Caco-2 (cell line): ENCODE measurements around the gene TUBB4A. TPM values are rescaled to one million over a fixed set of nuclear protein-coding genes. Genes with fewer than 3 reads are reported as not detected.

Experiments used
- BruUV-seq: library from RNA; stranded (reverse); fragments of 400-500 nt; replicated peaks from 2 replicates; lab custom pipeline; 2021; lab: Mats Ljungman, UMichigan
- CTCF ChIA-PET: fragments of 300-600 bp; sonication (Branson Sonifier 250); formaldehyde crosslinking; loops from one replicate; lab custom pipeline; 2022; ENCODE audit warnings: antibody characterized with exemption; lab: Charles Lee
- POLR2A ChIA-PET: fragments of 300-600 bp; sonication (Branson Sonifier 250); formaldehyde crosslinking; loops from one replicate; lab custom pipeline; 2022; ENCODE audit warnings: antibody characterized with exemption; lab: Charles Lee
- DNase-seq, 2 experiments: peaks; one replicate each; pipeline versions ENCODE4 v3.0.0 to v3.0.0-alpha.2; 2020 to 2022
- H3K27me3 ChIP-seq: replicated peaks from 2 replicates; pipeline ENCODE4 v1.6.0; 2011; ENCODE audit warnings: low read length; ENCODE audit not compliant: control insufficient read depth, insufficient read depth
- H3K36me3 ChIP-seq: 2 replicates; pipeline ENCODE4 v1.5.1; 2011; ENCODE audit warnings: low read length; ENCODE audit not compliant: control insufficient read depth, insufficient read depth
- H3K4me1 ChIP-seq: fragments of 250-450 bp; sonication (Bioruptor Pico); 2 replicates; pipeline ENCODE4 v1.5.1; 2020; ENCODE audit warnings: mild to moderate bottlenecking
- H3K4me3 ChIP-seq: 2 replicates; pipeline ENCODE4 v1.5.1; 2011; ENCODE audit warnings: low read depth, mild to moderate bottlenecking, control low read depth, low read length
- H3K9me3 ChIP-seq: fragments of 250-450 bp; sonication (Bioruptor Pico); 2 replicates; pipeline ENCODE4 v1.5.1; 2020; ENCODE audit warnings: mild to moderate bottlenecking, moderate library complexity
- H3K27ac Mint-ChIP-seq: one replicate; pipeline ENCODE4 v1.8.0; 2022; ENCODE audit warnings: mixed read lengths; ENCODE audit not compliant: unreplicated experiment
- H3K27me3 Mint-ChIP-seq: one replicate; pipeline ENCODE4 v1.8.0; 2022; ENCODE audit warnings: mixed read lengths; ENCODE audit not compliant: insufficient read depth, unreplicated experiment
- H3K36me3 Mint-ChIP-seq: one replicate; pipeline ENCODE4 v1.8.0; 2022; ENCODE audit warnings: mild to moderate bottlenecking, mixed read lengths; ENCODE audit not compliant: insufficient read depth, unreplicated experiment
- H3K4me1 Mint-ChIP-seq: one replicate; pipeline ENCODE4 v1.8.0; 2022; ENCODE audit warnings: low read depth, mixed read lengths; ENCODE audit not compliant: unreplicated experiment
- H3K4me3 Mint-ChIP-seq: one replicate; pipeline ENCODE4 v1.8.0; 2022; ENCODE audit warnings: mild to moderate bottlenecking, moderate library complexity, mixed read lengths; ENCODE audit not compliant: unreplicated experiment
- H3K9me3 Mint-ChIP-seq: one replicate; pipeline ENCODE4 v1.8.0; 2022; ENCODE audit warnings: mixed read lengths; ENCODE audit not compliant: unreplicated experiment
- CTCF ChIP-seq, 2 experiments: fragments of 200-600 bp in 1 of 2; IDR thresholded peaks; 1 replicate in 1 of 2; 2 replicates in 1 of 2; pipeline versions ENCODE4 v1.5.1 to v1.8.0; 2011 to 2022; ENCODE audit warnings: antibody characterized with exemption in 1 of 2, control low read depth in 1 of 2, inconsistent platforms in 1 of 2, low read depth in 1 of 2, low read length in 1 of 2, mild to moderate bottlenecking in 1 of 2, moderate library complexity in 1 of 2; ENCODE audit not compliant: insufficient read depth in 1 of 2, severe bottlenecking in 1 of 2, unreplicated experiment in 1 of 2
- intact Hi-C: fragments of 100-400 bp; cut with micrococcal nuclease; formaldehyde crosslinking; loops from one replicate; pipeline ENCODE4 v1.10.0; 2022; ENCODE audit not compliant: unreplicated experiment
- total RNA-seq: library from RNA; stranded (reverse); gene quantifications from 2 replicates; pipeline ENCODE4 v1.2.3, GENCODE V29; 2022

The TUBB4A gene
- total RNA-seq, 1 experiment from 2014 or later = 6.0 TPM

DNA sequence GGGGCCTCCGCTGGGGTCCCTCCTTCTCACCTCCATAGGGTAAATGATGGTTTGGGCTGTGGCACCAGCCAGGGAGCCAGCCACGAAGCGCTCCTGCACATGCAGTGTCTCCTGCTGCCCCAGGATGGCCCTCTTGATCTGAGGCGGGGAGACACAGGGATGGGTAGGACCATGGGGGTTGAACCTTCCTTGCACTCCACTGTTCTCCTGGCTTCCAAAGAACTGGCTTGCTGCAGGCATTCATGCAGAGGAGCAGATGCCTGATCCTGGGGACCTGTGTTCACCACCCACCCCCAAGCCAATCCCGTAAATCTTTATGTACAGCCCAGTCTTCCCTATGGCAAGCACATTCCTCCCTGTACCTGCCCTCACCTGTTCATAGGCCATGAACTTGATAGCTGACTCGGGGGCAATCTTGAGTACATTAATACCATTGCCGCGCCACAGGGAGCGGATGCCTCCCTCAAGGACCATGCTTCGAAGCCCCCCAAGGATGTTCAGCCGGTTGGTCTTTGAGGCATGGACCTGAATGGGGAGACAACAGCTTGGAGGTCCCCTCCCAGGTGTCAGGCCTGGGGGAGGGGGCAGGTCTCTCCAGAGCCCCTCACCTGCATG lies 48.1 kb downstream of the TUBB4A start:
- H3K9me3 Mint-ChIP-seq = no peaks in the 10 kb centered on the region
- CTCF ChIA-PET = no interaction called here
- H3K4me1 Mint-ChIP-seq = peaks cover 7% of the 10 kb centered on the region
- H3K27me3 ChIP-seq = no peaks in the 10 kb centered on the region
- TF ChIP-seq CTCF (IDR thresholded peaks at IDR 0.05; ENCODE audit: insufficient read depth in 1 of 2, low read depth in 1 of 2, low read length in 1 of 2, severe bottlenecking in 1 of 2, unreplicated experiment in 1 of 2) = no peak
- H3K4me1 ChIP-seq = no peaks in the 10 kb centered on the region
- H3K36me3 ChIP-seq = peaks cover 9% of the 10 kb centered on the region
- DNase-seq = no peak
- POLR2A ChIA-PET = no interaction called here
- peaks cover 5% of the 10 kb centered on the region for H3K9me3 ChIP-seq
- no peaks in the 10 kb centered on the region for H3K27me3 Mint-ChIP-seq
- no peak overlapping the region for H3K27ac Mint-ChIP-seq
- H3K4me3 ChIP-seq = no peak overlapping the region
- no TSS peak for BruUV-seq
- H3K36me3 Mint-ChIP-seq = peaks cover 60% of the 10 kb centered on the region
- H3K4me3 Mint-ChIP-seq = no peak overlapping the region
- intact Hi-C loops = no loop called here

GRCh38 chr19:6452899-6453298 lies 49.2 kb downstream of the TUBB4A start:
- TF ChIP-seq CTCF (IDR thresholded peaks at IDR 0.05; ENCODE audit: insufficient read depth in 1 of 2, low read depth in 1 of 2, low read length in 1 of 2, severe bottlenecking in 1 of 2, unreplicated experiment in 1 of 2) = no peak
- Mint-ChIP-seq H3K27ac (no peak overlapping the region), H3K27me3 (no peaks in the 10 kb centered on the region), H3K4me1 (no peaks in the 10 kb centered on the region), H3K9me3 (no peaks in the 10 kb centered on the region), H3K4me3 (no peak overlapping the region), H3K36me3 (peaks cover 60% of the 10 kb centered on the region)
- intact Hi-C loops = no loop called here
- ChIA-PET POLR2A (interaction anchor here (0.8 kb wide), 1 partner anchor 23 kb away, joined by 3 read pairs; no protein-coding TSS in a partner anchor), CTCF (no interaction called here)
- no peaks in the 10 kb centered on the region for H3K27me3 ChIP-seq
- DNase-seq = no peak
- H3K4me3 ChIP-seq = no peak overlapping the region
- no TSS peak for BruUV-seq
- H3K36me3 ChIP-seq = peaks cover 9% of the 10 kb centered on the region
- peaks cover 5% of the 10 kb centered on the region for H3K9me3 ChIP-seq
- no peaks in the 10 kb centered on the region for H3K4me1 ChIP-seq

DNA sequence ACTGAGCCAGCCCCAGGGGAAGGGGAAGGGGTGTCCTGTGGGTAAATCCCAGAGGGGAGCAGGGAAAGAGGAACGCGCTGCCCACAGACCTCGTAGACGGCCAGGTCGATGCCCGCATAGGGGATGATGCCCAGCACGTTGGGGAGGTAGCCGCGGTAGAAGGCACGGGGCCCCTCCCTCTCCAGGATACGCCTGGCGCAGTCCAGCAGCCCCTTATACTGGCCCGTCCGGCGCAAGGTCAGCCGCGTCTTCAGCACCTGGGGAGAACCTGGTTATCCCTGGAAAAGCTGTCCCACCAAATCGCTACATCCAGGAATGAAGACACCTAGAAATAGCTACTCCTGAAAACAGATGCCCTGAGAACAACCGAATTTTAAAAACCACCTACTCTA lies 49.9 kb downstream of the TUBB4A start:
- Histone ChIP-seq H3K36me3 (peaks cover 8% of the 10 kb centered on the region), H3K4me1 (no peaks in the 10 kb centered on the region), H3K27me3 (no peaks in the 10 kb centered on the region), H3K4me3 (no peak overlapping the region), H3K9me3 (peaks cover 5% of the 10 kb centered on the region)
- POLR2A ChIA-PET = no interaction called here
- H3K27me3 Mint-ChIP-seq = no peaks in the 10 kb centered on the region
- peaks cover 60% of the 10 kb centered on the region for H3K36me3 Mint-ChIP-seq
- TF ChIP-seq CTCF (IDR thresholded peaks at IDR 0.05; ENCODE audit: insufficient read depth in 1 of 2, low read depth in 1 of 2, low read length in 1 of 2, severe bottlenecking in 1 of 2, unreplicated experiment in 1 of 2) = no peak
- no peaks in the 10 kb centered on the region for H3K4me1 Mint-ChIP-seq
- CTCF ChIA-PET = no interaction called here
- no peaks in the 10 kb centered on the region for H3K9me3 Mint-ChIP-seq
- H3K27ac Mint-ChIP-seq = no peak overlapping the region
- intact Hi-C loops = no loop called here
- no peak for DNase-seq
- H3K4me3 Mint-ChIP-seq = no peak overlapping the region
- BruUV-seq = no TSS peak
